ENCODE data around the gene CFAP206. TPM values are rescaled to one million over a fixed set of nuclear protein-coding genes. Genes with fewer than 3 reads are reported as not detected.

The CFAP206 gene
- total RNA-seq, 1 donor from 2014 or later, result 1.2 TPM

DNA sequence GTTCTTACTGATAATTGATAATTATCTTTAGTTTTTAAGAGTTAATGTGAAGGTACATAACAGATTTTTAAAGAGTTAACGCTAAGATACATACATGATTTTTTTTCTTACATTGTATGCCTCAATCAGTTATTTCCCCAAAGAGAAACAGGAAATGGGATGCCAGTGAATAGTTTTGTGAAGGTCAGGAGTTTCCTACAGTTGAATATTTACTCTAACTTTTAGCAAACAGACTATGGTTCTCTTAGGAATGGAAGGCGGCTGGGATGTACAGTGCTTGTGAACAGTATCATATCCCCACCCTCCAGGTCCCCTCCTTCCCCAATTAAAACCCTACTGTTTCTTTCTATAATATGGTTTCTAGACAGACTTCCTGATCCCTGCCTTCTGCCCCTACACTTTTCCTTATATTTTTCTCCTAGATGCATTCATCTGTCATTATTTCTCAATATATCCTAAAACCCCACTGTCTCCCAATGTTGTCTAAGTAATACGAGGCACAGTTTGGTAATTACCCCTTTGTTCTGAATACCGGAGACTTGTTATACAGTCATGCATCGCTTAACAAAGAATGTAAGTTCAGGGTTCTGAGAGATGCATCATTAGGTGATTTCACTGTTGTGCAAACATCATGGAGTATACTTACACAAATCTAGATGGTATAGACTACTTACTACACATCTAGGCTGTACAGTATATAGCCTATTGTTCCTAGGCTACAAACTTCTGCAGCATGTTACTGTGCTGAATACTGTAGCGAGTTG, 94.2 kb downstream of the CFAP206 start:
- H3K4me1 Mint-ChIP-seq (ENCODE audit: low read depth), result peaks cover 2% of the 10 kb centered on the region
- TF ChIP-seq, protein P1, sequence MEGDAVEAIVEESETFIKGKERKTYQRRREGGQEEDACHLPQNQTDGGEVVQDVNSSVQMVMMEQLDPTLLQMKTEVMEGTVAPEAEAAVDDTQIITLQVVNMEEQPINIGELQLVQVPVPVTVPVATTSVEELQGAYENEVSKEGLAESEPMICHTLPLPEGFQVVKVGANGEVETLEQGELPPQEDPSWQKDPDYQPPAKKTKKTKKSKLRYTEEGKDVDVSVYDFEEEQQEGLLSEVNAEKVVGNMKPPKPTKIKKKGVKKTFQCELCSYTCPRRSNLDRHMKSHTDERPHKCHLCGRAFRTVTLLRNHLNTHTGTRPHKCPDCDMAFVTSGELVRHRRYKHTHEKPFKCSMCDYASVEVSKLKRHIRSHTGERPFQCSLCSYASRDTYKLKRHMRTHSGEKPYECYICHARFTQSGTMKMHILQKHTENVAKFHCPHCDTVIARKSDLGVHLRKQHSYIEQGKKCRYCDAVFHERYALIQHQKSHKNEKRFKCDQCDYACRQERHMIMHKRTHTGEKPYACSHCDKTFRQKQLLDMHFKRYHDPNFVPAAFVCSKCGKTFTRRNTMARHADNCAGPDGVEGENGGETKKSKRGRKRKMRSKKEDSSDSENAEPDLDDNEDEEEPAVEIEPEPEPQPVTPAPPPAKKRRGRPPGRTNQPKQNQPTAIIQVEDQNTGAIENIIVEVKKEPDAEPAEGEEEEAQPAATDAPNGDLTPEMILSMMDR (IDR thresholded peaks at IDR 0.05; ENCODE audit: unreplicated experiment), result no peak
- H3K4me3 Mint-ChIP-seq (ENCODE audit: low read depth), result no peak overlapping the region
- DNase-seq (ENCODE audit: low spot score, unreplicated experiment), result no peak
- no peak overlapping the region for H3K27ac Mint-ChIP-seq
- peaks cover 14% of the 10 kb centered on the region for H3K36me3 Mint-ChIP-seq (ENCODE audit: insufficient read depth)
- no peaks in the 10 kb centered on the region for H3K9me3 Mint-ChIP-seq (ENCODE audit: low read depth)
- no peaks in the 10 kb centered on the region for H3K27me3 Mint-ChIP-seq

GRCh38 chr6:87504441-87504840, 96.7 kb downstream of the CFAP206 start:
- peaks cover 14% of the 10 kb centered on the region for H3K36me3 Mint-ChIP-seq (ENCODE audit: insufficient read depth)
- DNase-seq (ENCODE audit: low spot score, unreplicated experiment), result no peak
- no peak overlapping the region for H3K4me3 Mint-ChIP-seq (ENCODE audit: low read depth)
- H3K27ac Mint-ChIP-seq, result no peak overlapping the region
- TF ChIP-seq, protein P1 (IDR thresholded peaks at IDR 0.05; ENCODE audit: unreplicated experiment), result no peak
- H3K9me3 Mint-ChIP-seq (ENCODE audit: low read depth), result no peaks in the 10 kb centered on the region
- no peaks in the 10 kb centered on the region for H3K27me3 Mint-ChIP-seq
- no peaks in the 10 kb centered on the region for H3K4me1 Mint-ChIP-seq (ENCODE audit: low read depth)

Other genes with a start within 250 kb of the CFAP206 start
- 16.1 and 16.8 TPM in 2 replicates for gene SMIM8, start 85.4 kb upstream of the CFAP206 start, total RNA-seq
- 0.24 and 0.36 TPM in 2 replicates for gene GJB7, start 78.7 kb upstream of the CFAP206 start, total RNA-seq
- 5.7 and 7.1 TPM in 2 replicates for gene C6orf163, start 63.2 kb upstream of the CFAP206 start, total RNA-seq
- 14.1 and 15.0 TPM in 2 replicates for gene SLC35A1, start 65.0 kb downstream of the CFAP206 start, total RNA-seq
- gene RARS2, start 182.0 kb downstream of the CFAP206 start, total RNA-seq, result 50.3 and 51.4 TPM in 2 replicates
- gene ORC3, start 182.2 kb downstream of the CFAP206 start, total RNA-seq, result 30.1 and 31.6 TPM in 2 replicates

Measured in progenitor cell of endocrine pancreas (in vitro differentiated cells).